ENCODE measurements around the gene POLA2. TPM values are rescaled to one million over a fixed set of nuclear protein-coding genes. Genes with fewer than 3 reads are reported as not detected.
"Not testable (repeated sequence)": the region's sequence is repeated elsewhere in the genome, so short reads cannot be mapped to it uniquely, and the experiment has no call there.

POLA2 gene
- total and polyA plus RNA-seq, 2 donors = 7.3 to 21.0 TPM

DNA sequence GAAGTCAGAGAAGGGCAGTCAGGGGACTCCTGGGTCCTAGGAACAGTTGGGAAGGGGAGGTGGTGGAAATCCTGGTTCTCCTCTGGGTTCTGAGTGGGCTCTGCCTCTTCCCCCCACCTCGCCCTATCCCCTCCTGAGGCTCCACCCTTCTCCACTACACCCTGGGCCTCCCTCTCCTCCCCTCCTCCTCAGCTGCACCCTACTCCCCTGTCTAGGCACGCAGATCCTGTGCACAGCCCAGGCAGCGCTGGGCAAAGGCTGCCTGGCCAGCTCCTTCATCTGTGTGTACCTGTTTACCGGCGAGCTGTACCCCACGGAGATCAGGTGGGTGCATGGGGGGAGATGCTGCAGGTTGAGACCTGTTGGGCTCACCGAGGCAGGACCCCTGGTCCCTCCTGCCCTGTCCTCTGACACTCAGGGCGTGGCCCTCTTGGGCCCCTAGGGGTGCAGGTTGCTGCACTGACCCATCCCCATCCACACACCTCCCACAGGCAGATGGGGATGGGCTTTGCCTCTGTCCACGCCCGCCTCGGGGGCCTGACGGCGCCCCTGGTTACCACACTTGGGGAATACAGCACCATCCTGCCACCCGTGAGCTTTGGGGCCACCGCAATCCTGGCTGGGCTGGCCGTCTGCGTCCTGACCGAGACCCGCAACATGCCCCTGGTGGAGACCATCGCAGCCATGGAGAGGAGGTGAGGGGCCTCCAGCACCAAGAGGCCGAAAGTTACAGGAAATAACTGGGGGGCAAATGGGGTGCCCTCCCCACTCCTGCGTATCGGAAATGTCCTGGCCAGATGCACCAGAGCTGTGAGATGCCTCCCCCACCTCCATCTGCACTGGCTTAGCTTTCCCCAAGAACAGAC is 25.3 kb upstream of the POLA2 start:
- no peaks in the 10 kb centered on the region for H3K4me1 ChIP-seq (ENCODE audit: control insufficient read depth in 2 of 2, insufficient read depth in 2 of 2, low read length in 2 of 2)
- peaks cover 0 to 2% of the 10 kb centered on the region in 2 donors for H3K9me3 ChIP-seq (ENCODE audit: control insufficient read depth in 2 of 2, insufficient read depth in 1 of 2, low read length in 1 of 2)
- no peak overlapping the region for H3K4me3 ChIP-seq (ENCODE audit: low read length in 2 of 2)
- no peaks in the 10 kb centered on the region for H3K36me3 ChIP-seq (ENCODE audit: control insufficient read depth in 2 of 2, insufficient read depth in 2 of 2, low read length in 1 of 2)
- H3K27ac ChIP-seq (ENCODE audit: low read depth in 1 of 2, low read length in 1 of 2) = no peak overlapping the region
- DNase-seq (ENCODE audit: low read depth in 6 of 9, low spot score in 9 of 9) = no peak
- H3K27me3 ChIP-seq (ENCODE audit: control insufficient read depth in 2 of 2, insufficient read depth in 1 of 2, low read length in 1 of 2) = peaks cover 0 to 4% of the 10 kb centered on the region in 2 donors
- WGBS = 84% methylated on average over 23 of the region's 23 CpGs

DNA sequence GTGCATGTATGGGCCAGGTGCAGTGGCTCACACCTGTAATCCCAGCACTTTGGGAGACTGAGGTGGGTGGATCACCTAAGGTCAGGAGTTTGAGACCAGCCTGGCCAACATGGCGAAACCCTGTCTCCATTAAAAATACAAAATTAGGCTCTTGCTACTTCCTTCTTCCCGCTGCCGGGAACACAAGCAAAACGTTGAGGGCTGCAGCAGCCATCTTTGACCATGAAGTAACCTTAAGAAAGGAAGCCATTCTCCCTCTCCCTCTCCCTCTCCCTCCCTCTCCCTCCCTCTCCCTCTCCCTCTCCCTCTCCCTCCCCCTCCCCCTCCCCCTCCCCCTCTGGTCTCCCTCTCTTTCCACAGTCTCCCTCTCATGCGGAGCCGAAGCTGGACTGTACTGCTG is 23.5 kb upstream of the POLA2 start:
- not testable (repeated sequence) for H3K36me3 ChIP-seq (ENCODE audit: control insufficient read depth in 2 of 2, insufficient read depth in 2 of 2, low read length in 1 of 2); DNase-seq (ENCODE audit: low read depth in 6 of 9, low spot score in 9 of 9); H3K27ac ChIP-seq (ENCODE audit: low read depth in 1 of 2, low read length in 1 of 2); H3K4me1 ChIP-seq (ENCODE audit: control insufficient read depth in 2 of 2, insufficient read depth in 2 of 2, low read length in 2 of 2); H3K4me3 ChIP-seq (ENCODE audit: low read length in 2 of 2); H3K27me3 ChIP-seq (ENCODE audit: control insufficient read depth in 2 of 2, insufficient read depth in 1 of 2, low read length in 1 of 2)
- 85% methylated on average over 4 of the region's 6 CpGs for WGBS
- H3K9me3 ChIP-seq (ENCODE audit: control insufficient read depth in 2 of 2, insufficient read depth in 1 of 2, low read length in 1 of 2) = peaks cover 0 to 12% of the 10 kb centered on the region in 2 donors

DNA sequence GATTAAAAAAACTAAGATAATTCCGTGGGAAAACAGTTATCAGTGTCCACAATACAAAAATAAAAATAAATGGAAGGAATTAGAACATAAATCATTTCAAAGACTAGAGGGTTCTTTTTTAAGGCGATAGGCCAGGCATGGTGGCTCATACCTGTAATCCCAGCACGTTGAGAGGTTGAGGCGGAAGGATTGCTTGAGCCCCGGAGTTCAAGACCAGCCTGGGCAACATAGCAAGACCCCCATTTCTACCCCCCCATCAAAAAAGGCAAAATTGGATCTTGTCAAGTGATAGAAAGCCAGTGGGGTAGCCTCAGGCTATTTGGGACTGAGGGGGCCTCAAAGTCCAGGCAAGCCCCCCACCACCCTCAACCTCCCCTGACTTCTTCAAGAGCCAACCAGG is 20.6 kb upstream of the POLA2 start:
- no peak for DNase-seq (ENCODE audit: low read depth in 6 of 9, low spot score in 9 of 9)
- 82% methylated on average over 5 of the region's 5 CpGs for WGBS
- peaks cover 0 to 12% of the 10 kb centered on the region in 2 donors for H3K9me3 ChIP-seq (ENCODE audit: control insufficient read depth in 2 of 2, insufficient read depth in 1 of 2, low read length in 1 of 2)
- no peak overlapping the region for H3K27ac ChIP-seq (ENCODE audit: low read depth in 1 of 2, low read length in 1 of 2)
- peaks cover 0 to 4% of the 10 kb centered on the region in 2 donors for H3K27me3 ChIP-seq (ENCODE audit: control insufficient read depth in 2 of 2, insufficient read depth in 1 of 2, low read length in 1 of 2)
- H3K36me3 ChIP-seq (ENCODE audit: control insufficient read depth in 2 of 2, insufficient read depth in 2 of 2, low read length in 1 of 2) = no peaks in the 10 kb centered on the region
- H3K4me1 ChIP-seq (ENCODE audit: control insufficient read depth in 2 of 2, insufficient read depth in 2 of 2, low read length in 2 of 2) = no peaks in the 10 kb centered on the region
- H3K4me3 ChIP-seq (ENCODE audit: low read length in 2 of 2) = no peak overlapping the region

DNA sequence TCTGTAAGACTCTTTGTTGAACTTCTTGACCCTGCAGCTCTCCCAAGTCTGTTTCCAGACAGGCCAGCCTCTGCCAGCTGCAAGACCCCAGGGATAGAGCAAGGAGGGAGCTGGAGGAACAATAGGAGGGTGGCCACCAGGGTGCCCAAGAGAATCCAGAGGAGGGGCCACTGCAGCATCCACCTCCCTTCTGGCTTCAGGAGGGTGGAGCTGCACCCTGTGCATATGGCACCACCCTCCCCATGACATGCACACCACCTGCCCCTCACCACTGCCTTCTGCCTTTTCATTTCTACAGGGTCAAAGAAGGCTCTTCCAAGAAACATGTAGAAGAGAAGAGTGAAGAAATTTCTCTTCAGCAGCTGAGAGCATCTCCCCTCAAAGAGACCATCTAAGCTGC is 20.1 kb upstream of the POLA2 start:
- Histone ChIP-seq H3K4me1 (ENCODE audit: control insufficient read depth in 2 of 2, insufficient read depth in 2 of 2, low read length in 2 of 2) (no peaks in the 10 kb centered on the region), H3K4me3 (ENCODE audit: low read length in 2 of 2) (no peak overlapping the region), H3K9me3 (ENCODE audit: control insufficient read depth in 2 of 2, insufficient read depth in 1 of 2, low read length in 1 of 2) (peaks cover 0 to 12% of the 10 kb centered on the region in 2 donors), H3K27ac (ENCODE audit: low read depth in 1 of 2, low read length in 1 of 2) (no peak overlapping the region), H3K27me3 (ENCODE audit: control insufficient read depth in 2 of 2, insufficient read depth in 1 of 2, low read length in 1 of 2) (no peaks in the 10 kb centered on the region), H3K36me3 (ENCODE audit: control insufficient read depth in 2 of 2, insufficient read depth in 2 of 2, low read length in 1 of 2) (no peaks in the 10 kb centered on the region)
- no peak for DNase-seq (ENCODE audit: low read depth in 6 of 9, low spot score in 9 of 9)

DNA sequence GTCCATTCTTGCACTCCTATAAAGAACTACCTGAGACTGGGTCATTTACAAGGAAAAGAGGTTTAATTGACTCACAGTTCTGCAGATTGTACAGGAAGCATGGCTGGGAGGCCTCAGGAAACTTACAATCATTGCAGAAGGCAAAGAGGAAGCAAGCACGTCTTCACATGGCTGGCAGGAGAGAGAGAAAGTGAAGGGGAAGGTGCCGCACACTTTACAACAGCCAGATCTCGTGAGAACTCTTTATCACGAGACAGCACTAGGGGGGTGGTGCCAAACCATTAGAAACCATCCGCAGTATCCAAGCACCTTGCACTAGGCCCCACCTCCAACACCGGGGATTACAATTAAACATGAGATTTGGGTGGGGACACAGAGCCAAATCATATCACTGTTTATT is 19.4 kb upstream of the POLA2 start:
- Histone ChIP-seq H3K36me3 (ENCODE audit: control insufficient read depth in 2 of 2, insufficient read depth in 2 of 2, low read length in 1 of 2) (no peaks in the 10 kb centered on the region), H3K9me3 (ENCODE audit: control insufficient read depth in 2 of 2, insufficient read depth in 1 of 2, low read length in 1 of 2) (peaks cover 0 to 12% of the 10 kb centered on the region in 2 donors), H3K27ac (ENCODE audit: low read depth in 1 of 2, low read length in 1 of 2) (no peak overlapping the region), H3K4me3 (ENCODE audit: low read length in 2 of 2) (no peak overlapping the region), H3K4me1 (ENCODE audit: control insufficient read depth in 2 of 2, insufficient read depth in 2 of 2, low read length in 2 of 2) (no peaks in the 10 kb centered on the region), H3K27me3 (ENCODE audit: control insufficient read depth in 2 of 2, insufficient read depth in 1 of 2, low read length in 1 of 2) (no peaks in the 10 kb centered on the region)
- 94% methylated on average over 6 of the region's 6 CpGs for WGBS
- no peak for DNase-seq (ENCODE audit: low read depth in 6 of 9, low spot score in 9 of 9)

DNA sequence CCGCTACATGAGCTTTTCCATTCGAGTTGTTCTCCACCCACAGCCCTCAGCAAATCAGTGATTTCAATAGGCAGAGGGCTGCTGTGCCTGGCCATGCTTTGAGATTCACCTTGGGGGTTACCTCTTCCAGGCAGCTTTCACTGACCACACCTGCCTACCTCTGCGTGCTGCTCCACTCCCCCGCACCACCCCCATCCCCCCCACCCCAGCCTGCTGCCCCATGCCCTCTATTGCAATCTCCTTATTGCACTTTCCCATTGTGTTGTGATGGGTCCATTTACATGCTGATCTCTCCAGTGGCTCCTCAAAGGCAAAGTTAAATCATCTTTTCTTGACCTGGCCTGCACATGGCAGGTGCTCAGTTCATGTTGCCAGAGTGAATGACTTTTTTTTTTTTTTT is 18.0 kb upstream of the POLA2 start:
- WGBS = 89% methylated on average over 4 of the region's 4 CpGs
- H3K4me3 ChIP-seq (ENCODE audit: low read length in 2 of 2) = no peak overlapping the region
- H3K27ac ChIP-seq (ENCODE audit: low read depth in 1 of 2, low read length in 1 of 2) = no peak overlapping the region
- H3K4me1 ChIP-seq (ENCODE audit: control insufficient read depth in 2 of 2, insufficient read depth in 2 of 2, low read length in 2 of 2) = no peaks in the 10 kb centered on the region
- no peaks in the 10 kb centered on the region for H3K27me3 ChIP-seq (ENCODE audit: control insufficient read depth in 2 of 2, insufficient read depth in 1 of 2, low read length in 1 of 2)
- DNase-seq (ENCODE audit: low read depth in 6 of 9, low spot score in 9 of 9) = no peak
- no peaks in the 10 kb centered on the region for H3K36me3 ChIP-seq (ENCODE audit: control insufficient read depth in 2 of 2, insufficient read depth in 2 of 2, low read length in 1 of 2)
- H3K9me3 ChIP-seq (ENCODE audit: control insufficient read depth in 2 of 2, insufficient read depth in 1 of 2, low read length in 1 of 2) = peaks cover 0 to 12% of the 10 kb centered on the region in 2 donors

DNA sequence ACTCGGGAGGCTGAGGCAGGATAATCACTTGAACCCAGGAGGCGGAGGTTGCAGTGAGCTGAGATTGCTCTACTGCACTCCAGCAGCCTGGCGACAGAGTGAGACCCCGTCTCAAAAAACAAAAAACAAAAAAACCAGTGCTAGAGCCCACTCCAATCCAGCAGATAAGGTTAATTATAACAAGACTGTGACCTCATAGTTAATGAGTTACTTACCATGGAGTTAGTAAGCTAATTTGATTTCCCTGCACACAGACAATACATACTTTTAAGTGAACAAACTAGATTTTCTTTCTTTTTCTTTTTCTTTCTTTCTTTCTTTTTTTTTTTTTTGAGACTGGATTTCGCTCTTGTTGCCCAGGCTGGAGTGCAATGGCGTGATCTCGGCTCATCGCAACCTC is 16.7 kb upstream of the POLA2 start:
- not testable (repeated sequence) for H3K4me3 ChIP-seq (ENCODE audit: low read length in 2 of 2); DNase-seq (ENCODE audit: low read depth in 6 of 9, low spot score in 9 of 9); H3K36me3 ChIP-seq (ENCODE audit: control insufficient read depth in 2 of 2, insufficient read depth in 2 of 2, low read length in 1 of 2); H3K27ac ChIP-seq (ENCODE audit: low read depth in 1 of 2, low read length in 1 of 2); H3K4me1 ChIP-seq (ENCODE audit: control insufficient read depth in 2 of 2, insufficient read depth in 2 of 2, low read length in 2 of 2); H3K27me3 ChIP-seq (ENCODE audit: control insufficient read depth in 2 of 2, insufficient read depth in 1 of 2, low read length in 1 of 2)
- WGBS = 99% methylated on average over 8 of the region's 8 CpGs
- H3K9me3 ChIP-seq (ENCODE audit: control insufficient read depth in 2 of 2, insufficient read depth in 1 of 2, low read length in 1 of 2) = peaks cover 0 to 12% of the 10 kb centered on the region in 2 donors

DNA sequence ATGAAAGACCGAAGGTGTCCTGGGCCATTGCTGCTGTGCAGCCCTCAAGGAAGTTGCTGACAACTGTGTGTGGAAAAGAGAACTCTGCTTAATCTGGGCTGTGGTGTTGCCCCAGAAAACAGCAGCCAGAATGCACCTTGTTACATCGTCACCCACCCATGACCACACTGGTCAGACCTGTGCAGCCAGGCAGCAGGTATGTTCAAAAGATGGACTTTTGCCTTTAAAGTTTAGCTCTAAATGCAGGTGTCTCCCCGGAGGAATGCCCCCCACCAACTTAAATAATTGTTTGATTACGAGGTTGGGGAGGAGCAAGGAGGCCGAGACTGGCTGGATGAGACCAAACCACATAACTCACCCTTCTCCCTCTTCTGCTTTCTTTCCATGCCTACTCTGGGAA is 15.3 kb upstream of the POLA2 start:
- DNase-seq (ENCODE audit: low read depth in 6 of 9, low spot score in 9 of 9) = no peak
- peaks cover 0 to 4% of the 10 kb centered on the region in 2 donors for H3K4me1 ChIP-seq (ENCODE audit: control insufficient read depth in 2 of 2, insufficient read depth in 2 of 2, low read length in 2 of 2)
- 91% methylated on average over 5 of the region's 5 CpGs for WGBS

DNA sequence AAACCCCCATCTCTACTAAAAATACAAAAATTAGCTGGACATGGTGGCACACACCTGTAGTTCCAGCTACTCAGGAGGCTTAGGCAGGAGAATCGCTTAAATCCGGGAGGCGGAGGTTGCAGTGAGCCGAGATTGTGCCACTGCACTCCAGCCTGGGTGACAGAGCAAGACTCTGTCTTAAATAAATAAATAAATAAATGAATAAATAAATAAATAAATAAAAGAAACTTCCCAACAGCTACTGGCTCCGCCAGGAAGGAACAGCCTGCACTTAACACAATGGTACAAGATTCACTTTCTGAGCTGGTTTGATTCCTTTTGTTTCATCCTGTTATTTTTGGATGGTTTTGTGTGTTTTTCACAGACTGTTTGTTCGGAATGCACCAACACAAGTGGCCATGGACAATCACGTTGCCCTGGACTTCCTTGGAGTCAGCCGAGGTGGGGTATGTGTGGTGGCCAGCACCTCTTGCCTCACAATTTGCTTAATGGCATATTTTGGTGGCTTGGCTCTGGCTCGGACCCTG is 13.5 kb upstream of the POLA2 start:
- DNase-seq (ENCODE audit: low read depth in 6 of 9, low spot score in 9 of 9); H3K4me3 ChIP-seq (ENCODE audit: low read length in 2 of 2); H3K36me3 ChIP-seq (ENCODE audit: control insufficient read depth in 2 of 2, insufficient read depth in 2 of 2, low read length in 1 of 2); H3K27me3 ChIP-seq (ENCODE audit: control insufficient read depth in 2 of 2, insufficient read depth in 1 of 2, low read length in 1 of 2); H3K4me1 ChIP-seq (ENCODE audit: control insufficient read depth in 2 of 2, insufficient read depth in 2 of 2, low read length in 2 of 2); H3K9me3 ChIP-seq (ENCODE audit: control insufficient read depth in 2 of 2, insufficient read depth in 1 of 2, low read length in 1 of 2); H3K27ac ChIP-seq (ENCODE audit: low read depth in 1 of 2, low read length in 1 of 2): not testable (repeated sequence)
- WGBS = 92% methylated on average over 9 of the region's 9 CpGs

More for the DNA sequence above, 15.3 kb upstream of the POLA2 start:
- H3K36me3 ChIP-seq (ENCODE audit: control insufficient read depth in 2 of 2, insufficient read depth in 2 of 2, low read length in 1 of 2) = no peaks in the 10 kb centered on the region
- no peak overlapping the region for H3K27ac ChIP-seq (ENCODE audit: low read depth in 1 of 2, low read length in 1 of 2)
- peaks cover 0 to 9% of the 10 kb centered on the region in 2 donors for H3K9me3 ChIP-seq (ENCODE audit: control insufficient read depth in 2 of 2, insufficient read depth in 1 of 2, low read length in 1 of 2)
- peaks cover 0 to under 1% of the 10 kb centered on the region in 2 donors for H3K27me3 ChIP-seq (ENCODE audit: control insufficient read depth in 2 of 2, insufficient read depth in 1 of 2, low read length in 1 of 2)
- no peak overlapping the region for H3K4me3 ChIP-seq (ENCODE audit: low read length in 2 of 2)

All from thymus (tissue), 11 donors.